SK-N-SH (cell line): ENCODE measurements around the gene LIAS. TPM values are rescaled to one million over a fixed set of nuclear protein-coding genes. Genes with fewer than 3 reads are reported as not detected.
"Not testable (repeated sequence)": the region's sequence is repeated elsewhere in the genome, so short reads cannot be mapped to it uniquely, and the experiment has no call there.

Experiments
- CTCF ChIA-PET: fragments of 300-600, 350-600 bp; formaldehyde crosslinking; extraction: SDS; loops from one replicate; lab custom pipeline; 2021; lab: Yijun Ruan, JAX
- POLR2A ChIA-PET: fragments of 350-600 bp; sonication (Branson Sonifier 250); formaldehyde crosslinking; extraction: SDS; loops from one replicate; lab custom pipeline; 2020; ENCODE audit warnings: antibody characterized with exemption, inconsistent platforms; lab: Yijun Ruan, JAX
- DNase-seq: peaks from one replicate; pipeline ENCODE4 v3.0.0; 2012
- H2AFZ ChIP-seq: fragments of 200-600 bp; sonication (generic); 2 replicates; pipeline ENCODE4 v1.8.1; 2016; ENCODE audit warnings: antibody characterized with exemption, mild to moderate bottlenecking, low read depth
- H3F3A ChIP-seq: fragments of 200-600 bp; sonication (generic); replicated peaks from 2 replicates; pipeline ENCODE3; 2016; ENCODE audit warnings: antibody characterized with exemption, mild to moderate bottlenecking; ENCODE audit not compliant: insufficient read depth
- H3K27ac ChIP-seq, 2 experiments: fragments of 200-500 bp in 1 of 2; fragments of 200-600 bp in 1 of 2; sonication (Bioruptor generic) in 1 of 2; sonication (generic), shearing (Covaris generic) in 1 of 2; 2 replicates each; pipeline versions ENCODE4 v1.5.1 to v1.6.1; 2014 to 2016; ENCODE audit warnings: low read depth in 2 of 2, inconsistent platforms in 1 of 2, low read length in 1 of 2, mild to moderate bottlenecking in 1 of 2, mixed read lengths in 1 of 2
- H3K27me3 ChIP-seq: fragments of 200-600 bp; sonication (generic), shearing (Covaris generic); 2 replicates; pipeline ENCODE4 v1.6.1; 2016; ENCODE audit warnings: mixed run types; ENCODE audit not compliant: insufficient read depth
- H3K36me3 ChIP-seq, 2 experiments: fragments of 200-500 bp in 1 of 2; fragments of 200-600 bp in 1 of 2; sonication (Bioruptor generic) in 1 of 2; sonication (generic) in 1 of 2; replicated peaks in 1 of 2; 2 replicates each; pipeline versions ENCODE3 to v1.5.1; 2014 to 2016; ENCODE audit warnings: low read length in 1 of 2, mild to moderate bottlenecking in 1 of 2; ENCODE audit not compliant: insufficient read depth in 2 of 2, control insufficient read depth in 1 of 2
- H3K4me1 ChIP-seq, 2 experiments: fragments of 200-500 bp in 1 of 2; fragments of 200-600 bp in 1 of 2; sonication (Bioruptor generic) in 1 of 2; sonication (generic), shearing (Covaris generic) in 1 of 2; 2 replicates each; pipeline versions ENCODE4 v1.5.1 to v1.6.1; 2014 to 2016; ENCODE audit warnings: low read depth in 1 of 2, low read length in 1 of 2, mixed run types in 1 of 2; ENCODE audit not compliant: insufficient read depth in 2 of 2, control insufficient read depth in 1 of 2
- H3K4me2 ChIP-seq: fragments of 200-600 bp; sonication (generic), shearing (Covaris generic); 2 replicates; pipeline ENCODE4 v1.6.1; 2017; ENCODE audit warnings: mixed run types
- H3K4me3 ChIP-seq, 2 experiments: fragments of 200-500 bp in 1 of 2; fragments of 200-600 bp in 1 of 2; sonication (Bioruptor generic) in 1 of 2; sonication (generic), shearing (Covaris generic) in 1 of 2; 2 replicates each; pipeline versions ENCODE4 v1.5.1 to v1.8.1; 2014 to 2016; ENCODE audit warnings: low read depth in 2 of 2, inconsistent platforms in 1 of 2, low read length in 1 of 2, mild to moderate bottlenecking in 1 of 2, mixed read lengths in 1 of 2, moderate library complexity in 1 of 2
- H3K79me2 ChIP-seq: fragments of 200-600 bp; sonication (generic); 2 replicates; pipeline ENCODE4 v1.8.1; 2017; ENCODE audit warnings: mild to moderate bottlenecking; ENCODE audit not compliant: insufficient read depth
- H3K9ac ChIP-seq: fragments of 200-600 bp; sonication (generic); 2 replicates; pipeline ENCODE4 v1.6.1; 2017; ENCODE audit warnings: mixed run types
- H3K9me2 ChIP-seq: fragments of 200-600 bp; sonication (generic); 2 replicates; pipeline ENCODE4 v1.6.1; 2017; ENCODE audit warnings: mixed run types
- H3K9me3 ChIP-seq: fragments of 200-600 bp; sonication (generic); 2 replicates; pipeline ENCODE4 v1.6.1; 2017; ENCODE audit warnings: mixed run types, mild to moderate bottlenecking, moderate library complexity
- H4K20me1 ChIP-seq: fragments of 200-600 bp; sonication (generic); 2 replicates; pipeline ENCODE4 v1.6.1; 2017; ENCODE audit warnings: mild to moderate bottlenecking, mixed run types; ENCODE audit not compliant: insufficient read depth
- EP300 ChIP-seq, 2 experiments: IDR thresholded peaks; 2 replicates each; pipeline versions ENCODE4 v1.4.0 to v1.6.1; 2012; ENCODE audit warnings: borderline replicate concordance in 1 of 2, low read depth in 1 of 2, low read length in 1 of 2
- EZH2phosphoT487 ChIP-seq: fragments of 200-600 bp; sonication (generic); IDR thresholded peaks from 2 replicates; pipeline ENCODE4 v1.6.1; 2017; ENCODE audit warnings: low read depth, mixed run types, mild to moderate bottlenecking, antibody characterized with exemption, moderate library complexity, borderline replicate concordance
- FOSL2 ChIP-seq: IDR thresholded peaks from 2 replicates; pipeline ENCODE4 v1.4.0; 2012; ENCODE audit warnings: low read depth, mild to moderate bottlenecking, moderate library complexity, borderline replicate concordance
- GATA2 ChIP-seq: sonication (generic); formaldehyde crosslinking; IDR thresholded peaks from 2 replicates; pipeline ENCODE4 v1.5.0; 2020; ENCODE audit warnings: mild to moderate bottlenecking, missing genetic modification reagents
- MAX ChIP-seq: IDR thresholded peaks from 2 replicates; pipeline ENCODE4 v1.4.0; 2012; ENCODE audit warnings: low read depth
- REST ChIP-seq: IDR thresholded peaks from 2 replicates; pipeline ENCODE4 v1.6.1; 2012; ENCODE audit warnings: mild to moderate bottlenecking, low read depth, low read length, moderate library complexity
- TCF12 ChIP-seq: IDR thresholded peaks from 2 replicates; pipeline ENCODE4 v1.4.0; 2012
- TEAD4 ChIP-seq: IDR thresholded peaks from 2 replicates; pipeline ENCODE4 v1.4.0; 2012; ENCODE audit warnings: mild to moderate bottlenecking, borderline replicate concordance; ENCODE audit not compliant: insufficient read depth
- USF2 ChIP-seq: fragments of 150-350 bp; IDR thresholded peaks from 2 replicates; pipeline ENCODE4 v1.6.1; 2017; ENCODE audit warnings: antibody characterized with exemption, low read length, low read depth, borderline replicate concordance
- YY1 ChIP-seq: IDR thresholded peaks from 2 replicates; pipeline ENCODE4 v1.4.0; 2012; ENCODE audit warnings: low read depth, mild to moderate bottlenecking
- ZBTB33 ChIP-seq: IDR thresholded peaks from 2 replicates; pipeline ENCODE4 v1.4.0; 2012; ENCODE audit warnings: low read depth, borderline replicate concordance
- WGBS: methylation state at CpG from one replicate; pipeline ENCODE4 v1.1.6; 2017; ENCODE audit warnings: low lambda C conversion rate; 5-methylcytosine and 5-hydroxymethylcytosine counted together
- polyA plus RNA-seq, 3 experiments: library from polyadenylated mRNA; depleted of rRNA; stranded (reverse); fragments of >200 nt; gene quantifications; 2 replicates each; pipeline ENCODE4 v1.2.3, GENCODE V29; 2012

LIAS gene
- polyA plus RNA-seq, 1 of the 3 experiments (the other 2 are of a cell fraction): 9.2 TPM

- no peak overlapping the region; a peak in 2 of 4 replicates for H3K27ac ChIP-seq
- WGBS: 64% methylated on average over 10 of the region's 10 CpGs
- no peaks in the 10 kb centered on the region for H3K27me3 ChIP-seq
- peaks cover 50% of the 10 kb centered on the region for H4K20me1 ChIP-seq
- no peak for DNase-seq
- peaks cover 66% of the 10 kb centered on the region for H3F3A ChIP-seq
- H3K9me3 ChIP-seq: no peaks in the 10 kb centered on the region
- peaks cover 57% of the 10 kb centered on the region for H3K79me2 ChIP-seq
- ChIA-PET POLR2A (interaction anchor here (1.4 kb wide), 1 partner anchor 8 kb away, joined by 7 read pairs; no protein-coding TSS in a partner anchor), CTCF (interaction anchor here (1.4 to 5.8 kb wide), 2 partner anchors 12 to 521 kb away, joined by 3 to 23 read pairs; partner anchors contain the start of gene PDS5A)
- peak overlapping the region; percentile 98 for H3K4me2 ChIP-seq
- H2AFZ ChIP-seq: no peak overlapping the region
- H3K4me3 ChIP-seq: peak overlapping the region; percentile 97 to 99
- H3K36me3 ChIP-seq: peaks cover 58 to 60% of the 10 kb centered on the region in 2 experiments
- peaks cover 11 to 12% of the 10 kb centered on the region in 2 experiments; a peak in 3 of 4 replicates for H3K4me1 ChIP-seq
- H3K9me2 ChIP-seq: no peaks in the 10 kb centered on the region
- peak overlapping the region; percentile 95 for H3K9ac ChIP-seq
- TF ChIP-seq EP300 (IDR thresholded peaks at IDR 0.05; ENCODE audit: borderline replicate concordance in 1 of 2, low read depth in 1 of 2, low read length in 1 of 2) (no peak), REST (no peak), ZBTB33 (no peak), YY1 (no peak), EZH2phosphoT487 (no peak), GATA2 (CRISPR knock-in tag) (no peak), FOSL2 (no peak), TCF12 (no peak), TEAD4 (no peak), MAX (no peak), USF2 (no peak)
These were observed 1.7 kb upstream of the LIAS start for GRCh38 chr4:39456946-39457763.

GRCh38 chr4:39458161-39458504, 723 bp upstream of the LIAS start:
- WGBS: under 1% methylated on average over 13 of the region's 13 CpGs
- POLR2A ChIA-PET: interaction anchor here (1.4 to 1.5 kb wide), 2 partner anchors 9 to 598 kb away, joined by 5 to 7 read pairs; partner anchors contain the start of gene N4BP2

More at GRCh38 chr4:39458161-39458504, 723 bp upstream of the LIAS start:
- Histone ChIP-seq H3K4me1 (peaks cover 11 to 12% of the 10 kb centered on the region in 2 experiments; a peak in 3 of 4 replicates), H3K79me2 (peaks cover 57% of the 10 kb centered on the region), H3K9ac (peak overlapping the region; percentile 95), H3K36me3 (peaks cover 53 to 55% of the 10 kb centered on the region in 2 experiments), H3F3A (peaks cover 57% of the 10 kb centered on the region), H3K4me3 (peak overlapping the region; percentile 97 to 99), H3K4me2 (peak overlapping the region; percentile 98), H3K27ac (peak overlapping the region; percentile 84 to 96), H4K20me1 (peaks cover 42% of the 10 kb centered on the region)
- not testable (repeated sequence) for H3K9me3 ChIP-seq, H2AFZ ChIP-seq, DNase-seq, H3K9me2 ChIP-seq, H3K27me3 ChIP-seq
- CTCF ChIA-PET: interaction anchor here (1.1 to 5.8 kb wide), 4 partner anchors 11 to 555 kb away, joined by 3 to 23 read pairs (median 4); partner anchors contain the start of gene PDS5A
